HCT116 (cell line): Measurements from ENCODE around the gene SNAPC2.

Source experiments
- CEBPB ChIP-seq: IDR thresholded peaks from 2 replicates; pipeline ENCODE4 v1.6.1; 2012; ENCODE audit warnings: low read depth
- CTCF ChIP-seq, 3 experiments: fragments of 200-600 bp in 1 of 3; sonication (generic) in 1 of 3; IDR thresholded peaks in 2 of 3; conservative IDR thresholded peaks in 1 of 3; 2 replicates each; pipeline ENCODE4 v1.5.1; 2012 to 2017; ENCODE audit warnings: low read depth in 2 of 3, low read length in 2 of 3, antibody characterized with exemption in 1 of 3, borderline replicate concordance in 1 of 3, control low read depth in 1 of 3, mild to moderate bottlenecking in 1 of 3, mixed read lengths in 1 of 3, mixed run types in 1 of 3, moderate library complexity in 1 of 3; ENCODE audit not compliant: insufficient read depth in 1 of 3
- ELF1 ChIP-seq: IDR thresholded peaks from 2 replicates; pipeline ENCODE4 v1.6.1; 2012; ENCODE audit warnings: low read depth, borderline replicate concordance
- EZH2 ChIP-seq: fragments of 200-600 bp; sonication (generic); IDR thresholded peaks from 2 replicates; pipeline ENCODE4 v1.6.1; 2017; ENCODE audit warnings: antibody characterized with exemption, mixed run types
- EZH2phosphoT487 ChIP-seq: fragments of 200-600 bp; IDR thresholded peaks from 2 replicates; pipeline ENCODE4 v1.6.1; 2018; ENCODE audit warnings: antibody characterized with exemption, borderline replicate concordance
- JUND ChIP-seq: IDR thresholded peaks from 2 replicates; pipeline ENCODE4 v1.6.1; 2012
- MAX ChIP-seq: IDR thresholded peaks from 2 replicates; pipeline ENCODE4 v1.6.1; 2012
- POLR2A ChIP-seq: IDR thresholded peaks from 2 replicates; pipeline ENCODE4 v1.7.0; 2011; ENCODE audit warnings: borderline replicate concordance; ENCODE audit not compliant: insufficient read depth, insufficient read length; ENCODE audit errors: extremely low read depth
- POLR2AphosphoS5 ChIP-seq: IDR thresholded peaks from 2 replicates; pipeline ENCODE4 v1.6.1; 2011; ENCODE audit warnings: mild to moderate bottlenecking, low read depth, low read length, moderate library complexity
- REST ChIP-seq: IDR thresholded peaks from 2 replicates; pipeline ENCODE4 v1.6.1; 2012; ENCODE audit warnings: low read depth
- SRF ChIP-seq: IDR thresholded peaks from 2 replicates; pipeline ENCODE4 v1.6.1; 2012; ENCODE audit warnings: low read depth
- TCF7L2 ChIP-seq: IDR thresholded peaks from 2 replicates; pipeline ENCODE4 v1.7.0; 2011; ENCODE audit warnings: borderline replicate concordance, inconsistent platforms; ENCODE audit not compliant: insufficient read depth, insufficient read length; ENCODE audit errors: extremely low read depth
- YY1 ChIP-seq: IDR thresholded peaks from 2 replicates; pipeline ENCODE4 v1.6.1; 2011; ENCODE audit warnings: low read length, low read depth, moderate library complexity, mild to moderate bottlenecking; ENCODE audit not compliant: insufficient replicate concordance; ENCODE audit errors: extremely low read depth

- no peak for TF ChIP-seq YY1
- TF ChIP-seq CTCF (IDR thresholded peaks at IDR 0.05 in 2 of 3, conservative IDR thresholded peaks at IDR 0.05 in 1 of 3; ENCODE audit: borderline replicate concordance in 1 of 3, insufficient read depth in 1 of 3, low read depth in 2 of 3, low read length in 2 of 3) = no peak
- no peak for TF ChIP-seq MAX
- no peak for TF ChIP-seq ELF1
- no peak for TF ChIP-seq POLR2A
- no peak for TF ChIP-seq CEBPB
- TF ChIP-seq TCF7L2 = no peak
- no peak for TF ChIP-seq EZH2phosphoT487
- no peak for TF ChIP-seq REST
- TF ChIP-seq SRF = no peak
- TF ChIP-seq EZH2 = no peak
- no peak for TF ChIP-seq POLR2AphosphoS5
- TF ChIP-seq JUND = no peak
These were observed 37.0 kb upstream of the SNAPC2 start for GRCh38 chr19:7883105-7883504.
